DOHH2 (cell line): ENCODE results near the gene USP2.

Experiments
- H3F3A ChIP-seq: fragments of 200-600 bp; sonication (generic), shearing (Covaris generic); 2 replicates; pipeline ENCODE4 v1.6.0; 2016; ENCODE audit warnings: antibody characterized with exemption, mild to moderate bottlenecking; ENCODE audit not compliant: control insufficient read depth, insufficient read depth
- H3K27ac ChIP-seq: fragments of 200-600 bp; sonication (generic); 2 replicates; pipeline ENCODE4 v1.5.1; 2014; ENCODE audit warnings: low read depth, mild to moderate bottlenecking, low read length, moderate library complexity
- H3K27me3 ChIP-seq: fragments of 200-600 bp; sonication (generic); 2 replicates; pipeline ENCODE4 v1.6.1; 2014; ENCODE audit warnings: mild to moderate bottlenecking, low read length, mixed read lengths; ENCODE audit not compliant: control insufficient read depth
- H3K36me3 ChIP-seq: fragments of 200-600 bp; sonication (generic); 2 replicates; pipeline ENCODE4 v1.6.1; 2014; ENCODE audit warnings: mild to moderate bottlenecking, low read length, moderate library complexity, mixed read lengths; ENCODE audit not compliant: control insufficient read depth
- H3K4me1 ChIP-seq: fragments of 200-600 bp; sonication (generic); 2 replicates; pipeline ENCODE4 v1.6.1; 2014; ENCODE audit warnings: mild to moderate bottlenecking, low read length, mixed read lengths; ENCODE audit not compliant: control insufficient read depth
- H3K4me2 ChIP-seq: fragments of 200-600 bp; sonication (generic); 2 replicates; pipeline ENCODE4 v1.6.0; 2014; ENCODE audit warnings: mild to moderate bottlenecking, low read length, moderate library complexity
- H3K4me3 ChIP-seq: fragments of 200-600 bp; sonication (generic); 2 replicates; pipeline ENCODE4 v1.5.1; 2014; ENCODE audit warnings: mild to moderate bottlenecking, low read length, mixed read lengths
- H3K79me2 ChIP-seq: fragments of 200-600 bp; sonication (generic); 2 replicates; pipeline ENCODE4 v1.6.1; 2014; ENCODE audit warnings: mild to moderate bottlenecking, low read length, mixed read lengths; ENCODE audit not compliant: control insufficient read depth
- H3K9me2 ChIP-seq: fragments of 200-600 bp; sonication (generic); replicated peaks from 2 replicates; pipeline ENCODE4 v1.6.1; 2014; ENCODE audit warnings: mild to moderate bottlenecking, low read length, mixed read lengths; ENCODE audit not compliant: control insufficient read depth
- H3K9me3 ChIP-seq: fragments of 200-600 bp; sonication (generic); 2 replicates; pipeline ENCODE4 v1.6.1; 2014; ENCODE audit warnings: antibody characterized with exemption, low read length, mixed read lengths; ENCODE audit not compliant: control insufficient read depth, insufficient read depth
- H4K20me1 ChIP-seq: fragments of 200-600 bp; sonication (generic); 2 replicates; pipeline ENCODE4 v1.6.0; 2014; ENCODE audit warnings: low read depth, mild to moderate bottlenecking, antibody characterized with exemption, low read length, moderate library complexity; ENCODE audit not compliant: control insufficient read depth, insufficient read depth
- EZH2phosphoT487 ChIP-seq: fragments of 200-600 bp; sonication (generic); IDR thresholded peaks from 2 replicates; pipeline ENCODE4 v1.6.1; 2017; ENCODE audit warnings: borderline replicate concordance, mild to moderate bottlenecking, antibody characterized with exemption, low read length, moderate library complexity, mixed read lengths
- TF ChIP-seq, protein P1 (sequence below): fragments of 200-600 bp; sonication (generic); IDR thresholded peaks from one replicate; pipeline ENCODE4 v1.5.1; 2014; ENCODE audit warnings: antibody characterized with exemption, mild to moderate bottlenecking, low read depth, low read length; ENCODE audit not compliant: poor library complexity, severe bottlenecking

The USP2 gene

DNA sequence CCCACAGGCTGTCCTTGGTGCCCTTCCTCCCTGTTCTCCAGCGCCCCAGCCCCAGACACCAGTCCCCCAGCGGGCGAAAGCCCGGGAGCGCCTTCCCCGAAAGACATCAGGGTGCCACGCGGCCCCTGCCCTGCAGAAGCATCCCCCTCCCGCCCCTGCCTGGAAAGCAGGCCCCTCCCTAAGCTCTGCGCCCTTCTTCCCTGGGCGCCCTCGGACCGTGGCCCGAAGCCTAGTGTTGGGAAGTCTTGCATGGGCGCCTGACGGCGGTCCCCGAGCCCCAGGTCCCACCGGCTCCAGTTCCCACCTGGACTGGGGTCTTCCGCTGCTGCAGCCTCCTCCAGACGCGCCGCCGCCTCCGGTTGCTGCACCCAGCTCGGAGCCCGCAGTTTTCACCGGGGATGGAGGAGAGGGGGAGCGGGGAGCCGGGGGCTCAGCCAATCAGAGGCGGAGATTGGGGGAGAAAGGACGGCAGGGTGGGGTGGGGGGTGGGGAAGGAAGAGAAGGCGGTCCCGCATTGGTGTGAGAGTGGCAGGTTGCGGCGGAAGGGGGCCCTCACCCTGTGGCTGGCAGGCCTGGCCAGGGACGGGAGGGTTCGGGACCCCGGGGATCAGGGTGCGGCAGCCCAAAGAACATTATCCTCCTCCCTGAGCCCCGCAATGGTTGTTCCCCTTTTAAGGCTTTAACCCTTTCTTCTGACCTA lies 41.5 kb upstream of the USP2 start, which contains the start of gene THY1:
THY1 (minus strand) TSS at position 364 of the 700 bp plus-strand sequence. CDS start 2,267 bp downstream, outside the sequence.
- Histone ChIP-seq H3F3A (no peaks in the 10 kb centered on the region), H3K36me3 (no peaks in the 10 kb centered on the region), H4K20me1 (no peaks in the 10 kb centered on the region), H3K79me2 (no peaks in the 10 kb centered on the region), H3K9me3 (no peaks in the 10 kb centered on the region), H3K4me3 (no peak within 1 kb of the TSS), H3K4me1 (peaks cover 34% of the 10 kb centered on the region), H3K4me2 (no peak within 1 kb of the TSS; the same call in 1 of the 2 replicates), H3K27ac (no peak within 1 kb of the TSS), H3K27me3 (peaks cover 19% of the 10 kb centered on the region), H3K9me2 (no peaks in the 10 kb centered on the region)
- TF ChIP-seq, protein P1, sequence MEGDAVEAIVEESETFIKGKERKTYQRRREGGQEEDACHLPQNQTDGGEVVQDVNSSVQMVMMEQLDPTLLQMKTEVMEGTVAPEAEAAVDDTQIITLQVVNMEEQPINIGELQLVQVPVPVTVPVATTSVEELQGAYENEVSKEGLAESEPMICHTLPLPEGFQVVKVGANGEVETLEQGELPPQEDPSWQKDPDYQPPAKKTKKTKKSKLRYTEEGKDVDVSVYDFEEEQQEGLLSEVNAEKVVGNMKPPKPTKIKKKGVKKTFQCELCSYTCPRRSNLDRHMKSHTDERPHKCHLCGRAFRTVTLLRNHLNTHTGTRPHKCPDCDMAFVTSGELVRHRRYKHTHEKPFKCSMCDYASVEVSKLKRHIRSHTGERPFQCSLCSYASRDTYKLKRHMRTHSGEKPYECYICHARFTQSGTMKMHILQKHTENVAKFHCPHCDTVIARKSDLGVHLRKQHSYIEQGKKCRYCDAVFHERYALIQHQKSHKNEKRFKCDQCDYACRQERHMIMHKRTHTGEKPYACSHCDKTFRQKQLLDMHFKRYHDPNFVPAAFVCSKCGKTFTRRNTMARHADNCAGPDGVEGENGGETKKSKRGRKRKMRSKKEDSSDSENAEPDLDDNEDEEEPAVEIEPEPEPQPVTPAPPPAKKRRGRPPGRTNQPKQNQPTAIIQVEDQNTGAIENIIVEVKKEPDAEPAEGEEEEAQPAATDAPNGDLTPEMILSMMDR: no peak
- TF ChIP-seq EZH2phosphoT487: no peak

DNA sequence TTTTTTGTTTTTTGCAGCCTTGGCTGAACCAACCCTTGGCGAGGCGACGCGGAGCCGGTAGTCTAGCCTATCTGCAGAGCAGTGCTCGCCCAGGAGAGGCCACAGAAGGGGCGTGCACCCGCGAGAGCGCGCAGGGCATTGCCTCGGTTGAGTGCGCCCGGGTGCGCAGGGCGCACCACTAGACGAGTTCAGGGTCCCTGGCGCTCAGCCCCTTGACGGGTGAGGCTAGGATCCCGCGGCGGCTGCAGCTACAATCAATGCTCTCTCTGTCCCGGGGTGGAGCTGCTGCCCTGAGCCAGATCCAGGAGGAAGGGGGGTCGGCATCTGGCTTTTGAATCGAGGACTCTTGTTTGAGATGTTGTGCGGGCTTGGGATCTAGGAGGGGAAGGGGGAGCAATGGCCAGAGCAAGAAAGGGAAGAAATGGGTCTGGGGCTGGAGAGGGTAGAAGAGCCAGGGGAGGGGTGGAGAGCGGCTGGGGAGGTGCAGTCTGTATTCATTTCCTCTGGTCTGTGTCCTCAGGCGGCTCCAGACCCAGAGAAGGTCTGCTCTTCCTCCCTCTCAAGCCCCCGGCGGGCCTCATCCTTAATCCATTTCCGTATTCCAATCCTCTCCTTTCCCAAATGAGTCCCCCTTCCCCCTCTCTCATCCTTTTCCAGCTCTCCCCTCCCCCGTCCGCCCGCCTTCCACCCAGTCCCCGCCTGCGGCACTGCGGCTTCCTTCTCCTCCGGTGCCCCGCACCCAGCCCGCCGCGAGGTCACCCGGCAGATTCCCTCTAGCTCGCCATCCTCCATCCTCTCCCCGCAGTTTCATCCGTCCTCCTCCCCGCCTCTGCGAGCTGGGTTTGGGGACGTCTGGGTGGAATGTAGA lies 40.7 kb upstream of the USP2 start:
- Histone ChIP-seq H3K4me2 (peak overlapping the region; percentile 25; the same call in 1 of the 2 replicates), H3K27me3 (peaks cover 19% of the 10 kb centered on the region)

DNA sequence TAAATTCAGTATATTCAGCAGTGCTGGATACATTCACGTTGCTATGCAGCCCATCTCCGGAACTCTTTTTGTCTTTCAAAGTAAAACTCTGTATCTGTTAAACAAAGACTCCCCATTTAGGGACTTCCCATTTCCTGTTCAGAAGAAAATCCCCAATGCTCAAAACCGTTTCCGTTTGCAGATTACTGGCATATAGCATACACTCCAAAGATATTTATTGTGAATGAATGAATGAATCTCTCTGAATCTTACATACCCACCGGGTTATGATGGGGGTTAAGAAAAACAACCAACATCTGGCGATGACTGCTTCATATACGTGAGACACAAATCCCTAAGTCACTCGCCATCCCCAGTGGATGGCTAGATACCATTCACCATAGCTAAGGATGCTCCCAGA lies 39.9 kb upstream of the USP2 start:
- no peaks in the 10 kb centered on the region for H3K79me2 ChIP-seq
- H3K27me3 ChIP-seq: peaks cover 19% of the 10 kb centered on the region
- no peaks in the 10 kb centered on the region for H3K9me2 ChIP-seq
- H3K4me1 ChIP-seq: peaks cover 26% of the 10 kb centered on the region
- no peaks in the 10 kb centered on the region for H3K9me3 ChIP-seq
- H3K36me3 ChIP-seq: no peaks in the 10 kb centered on the region
- H3F3A ChIP-seq: no peaks in the 10 kb centered on the region
- H4K20me1 ChIP-seq: no peaks in the 10 kb centered on the region
- TF ChIP-seq, protein P1: no peak
- TF ChIP-seq EZH2phosphoT487: no peak
- no peak overlapping the region for H3K4me3 ChIP-seq
- no peak overlapping the region for H3K27ac ChIP-seq
- H3K4me2 ChIP-seq: peak overlapping the region; percentile 25

More for the DNA sequence above, 40.7 kb upstream of the USP2 start:
- Histone ChIP-seq H3F3A (no peaks in the 10 kb centered on the region), H3K9me3 (no peaks in the 10 kb centered on the region), H4K20me1 (no peaks in the 10 kb centered on the region), H3K9me2 (no peaks in the 10 kb centered on the region), H3K4me3 (no peak overlapping the region), H3K27ac (no peak overlapping the region), H3K79me2 (no peaks in the 10 kb centered on the region), H3K36me3 (no peaks in the 10 kb centered on the region), H3K4me1 (peaks cover 34% of the 10 kb centered on the region)
- TF ChIP-seq, protein P1: no peak
- TF ChIP-seq EZH2phosphoT487: no peak
